ENCODE measurements around the gene NTRK2.

NTRK2 gene

GRCh38 chr9:85036496-85036895 lies 367.0 kb downstream of the NTRK2 start:
- no peaks in the 10 kb centered on the region for H3K36me3 ChIP-seq (ENCODE audit: control insufficient read depth, low read length)
- H3F3A ChIP-seq (ENCODE audit: control insufficient read depth, insufficient read depth) = no peaks in the 10 kb centered on the region
- H4K20me1 ChIP-seq (ENCODE audit: control insufficient read depth, insufficient read depth, low read depth, low read length) = no peaks in the 10 kb centered on the region
- H3K9me3 ChIP-seq (ENCODE audit: control insufficient read depth, insufficient read depth, low read length) = no peaks in the 10 kb centered on the region
- H3K27me3 ChIP-seq (ENCODE audit: control insufficient read depth, low read length) = no peaks in the 10 kb centered on the region
- H3K9me2 ChIP-seq (replicated peaks; ENCODE audit: control insufficient read depth, low read length) = no peaks in the 10 kb centered on the region
- no peak overlapping the region for H3K4me3 ChIP-seq (ENCODE audit: low read length)
- H3K27ac ChIP-seq (ENCODE audit: low read depth, low read length) = no peak overlapping the region
- no peaks in the 10 kb centered on the region for H3K4me1 ChIP-seq (ENCODE audit: control insufficient read depth, low read length)
- TF ChIP-seq CTCF (IDR thresholded peaks at IDR 0.05; ENCODE audit: low read depth, low read length, poor library complexity, severe bottlenecking) (no peak), EZH2phosphoT487 (IDR thresholded peaks at IDR 0.05; ENCODE audit: borderline replicate concordance, low read length) (no peak)
- H3K79me2 ChIP-seq (ENCODE audit: control insufficient read depth, low read length) = no peaks in the 10 kb centered on the region
- no peak overlapping the region for H3K4me2 ChIP-seq (ENCODE audit: low read length)

- no peak for TF ChIP-seq CTCF (IDR thresholded peaks at IDR 0.05; ENCODE audit: low read depth, low read length, poor library complexity, severe bottlenecking)
- TF ChIP-seq EZH2phosphoT487 (IDR thresholded peaks at IDR 0.05; ENCODE audit: borderline replicate concordance, low read length) = no peak
- no peak overlapping the region for H3K4me3 ChIP-seq (ENCODE audit: low read length)
- no peaks in the 10 kb centered on the region for H3K27me3 ChIP-seq (ENCODE audit: control insufficient read depth, low read length)
- no peak overlapping the region for H3K27ac ChIP-seq (ENCODE audit: low read depth, low read length)
- no peaks in the 10 kb centered on the region for H3K36me3 ChIP-seq (ENCODE audit: control insufficient read depth, low read length)
- H3K9me3 ChIP-seq (ENCODE audit: control insufficient read depth, insufficient read depth, low read length) = no peaks in the 10 kb centered on the region
- H3K79me2 ChIP-seq (ENCODE audit: control insufficient read depth, low read length) = no peaks in the 10 kb centered on the region
- H3F3A ChIP-seq (ENCODE audit: control insufficient read depth, insufficient read depth) = no peaks in the 10 kb centered on the region
- no peaks in the 10 kb centered on the region for H3K9me2 ChIP-seq (replicated peaks; ENCODE audit: control insufficient read depth, low read length)
- H4K20me1 ChIP-seq (ENCODE audit: control insufficient read depth, insufficient read depth, low read depth, low read length) = no peaks in the 10 kb centered on the region
- H3K4me2 ChIP-seq (ENCODE audit: low read length) = no peak overlapping the region
- no peaks in the 10 kb centered on the region for H3K4me1 ChIP-seq (ENCODE audit: control insufficient read depth, low read length)
Measured at GRCh38 chr9:85038061-85038460, 368.5 kb downstream of the NTRK2 start.

GRCh38 chr9:85038824-85039608 lies 369.5 kb downstream of the NTRK2 start:
- Histone ChIP-seq H3K4me3 (ENCODE audit: low read length) (no peak overlapping the region), H3F3A (ENCODE audit: control insufficient read depth, insufficient read depth) (no peaks in the 10 kb centered on the region), H3K36me3 (ENCODE audit: control insufficient read depth, low read length) (no peaks in the 10 kb centered on the region), H3K4me2 (ENCODE audit: low read length) (no peak overlapping the region), H3K9me2 (replicated peaks; ENCODE audit: control insufficient read depth, low read length) (no peaks in the 10 kb centered on the region), H3K9me3 (ENCODE audit: control insufficient read depth, insufficient read depth, low read length) (no peaks in the 10 kb centered on the region), H3K27me3 (ENCODE audit: control insufficient read depth, low read length) (no peaks in the 10 kb centered on the region), H3K79me2 (ENCODE audit: control insufficient read depth, low read length) (no peaks in the 10 kb centered on the region), H3K27ac (ENCODE audit: low read depth, low read length) (no peak overlapping the region), H3K4me1 (ENCODE audit: control insufficient read depth, low read length) (no peaks in the 10 kb centered on the region), H4K20me1 (ENCODE audit: control insufficient read depth, insufficient read depth, low read depth, low read length) (no peaks in the 10 kb centered on the region)
- TF ChIP-seq CTCF (IDR thresholded peaks at IDR 0.05; ENCODE audit: low read depth, low read length, poor library complexity, severe bottlenecking) (no peak), EZH2phosphoT487 (IDR thresholded peaks at IDR 0.05; ENCODE audit: borderline replicate concordance, low read length) (no peak)
